ENCODE data around the gene ANKRD35.

DNA sequence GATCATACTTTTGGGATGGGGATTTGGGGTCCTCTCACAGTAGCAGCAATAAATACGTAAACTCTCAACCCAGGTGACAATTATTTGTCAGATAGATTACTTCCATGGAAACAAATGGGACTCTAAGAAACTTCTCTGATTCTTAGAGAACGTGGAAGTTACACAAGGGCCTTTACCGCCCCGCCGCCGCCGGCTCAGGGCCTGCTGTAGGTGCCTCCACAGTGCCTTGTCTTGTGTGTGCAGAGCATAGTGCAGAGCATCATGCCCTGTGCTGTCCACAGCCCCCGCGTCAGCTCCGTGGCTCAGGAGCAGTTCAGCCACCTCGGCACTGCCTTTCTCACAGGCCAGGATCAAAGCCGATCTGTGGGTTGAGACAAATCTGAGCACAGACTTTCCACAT is 11.0 kb downstream of the ANKRD35 start:
- TF ChIP-seq, protein P1, sequence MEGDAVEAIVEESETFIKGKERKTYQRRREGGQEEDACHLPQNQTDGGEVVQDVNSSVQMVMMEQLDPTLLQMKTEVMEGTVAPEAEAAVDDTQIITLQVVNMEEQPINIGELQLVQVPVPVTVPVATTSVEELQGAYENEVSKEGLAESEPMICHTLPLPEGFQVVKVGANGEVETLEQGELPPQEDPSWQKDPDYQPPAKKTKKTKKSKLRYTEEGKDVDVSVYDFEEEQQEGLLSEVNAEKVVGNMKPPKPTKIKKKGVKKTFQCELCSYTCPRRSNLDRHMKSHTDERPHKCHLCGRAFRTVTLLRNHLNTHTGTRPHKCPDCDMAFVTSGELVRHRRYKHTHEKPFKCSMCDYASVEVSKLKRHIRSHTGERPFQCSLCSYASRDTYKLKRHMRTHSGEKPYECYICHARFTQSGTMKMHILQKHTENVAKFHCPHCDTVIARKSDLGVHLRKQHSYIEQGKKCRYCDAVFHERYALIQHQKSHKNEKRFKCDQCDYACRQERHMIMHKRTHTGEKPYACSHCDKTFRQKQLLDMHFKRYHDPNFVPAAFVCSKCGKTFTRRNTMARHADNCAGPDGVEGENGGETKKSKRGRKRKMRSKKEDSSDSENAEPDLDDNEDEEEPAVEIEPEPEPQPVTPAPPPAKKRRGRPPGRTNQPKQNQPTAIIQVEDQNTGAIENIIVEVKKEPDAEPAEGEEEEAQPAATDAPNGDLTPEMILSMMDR (IDR thresholded peaks at IDR 0.05; ENCODE audit: control extremely low read depth in 1 of 3, insufficient read depth in 1 of 3, low read depth in 1 of 3, low read length in 3 of 3), result no peak
- TF ChIP-seq TCF12 (IDR thresholded peaks at IDR 0.05; ENCODE audit: low read depth, low read length), result no peak
- TF ChIP-seq, protein P2, sequence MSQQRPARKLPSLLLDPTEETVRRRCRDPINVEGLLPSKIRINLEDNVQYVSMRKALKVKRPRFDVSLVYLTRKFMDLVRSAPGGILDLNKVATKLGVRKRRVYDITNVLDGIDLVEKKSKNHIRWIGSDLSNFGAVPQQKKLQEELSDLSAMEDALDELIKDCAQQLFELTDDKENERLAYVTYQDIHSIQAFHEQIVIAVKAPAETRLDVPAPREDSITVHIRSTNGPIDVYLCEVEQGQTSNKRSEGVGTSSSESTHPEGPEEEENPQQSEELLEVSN (IDR thresholded peaks at IDR 0.05), result no peak
- TF ChIP-seq GTF2F1 (IDR thresholded peaks at IDR 0.05; ENCODE audit: borderline replicate concordance, low read depth, low read length), result no peak
- TF ChIP-seq POLR2A (IDR thresholded peaks at IDR 0.05; ENCODE audit: control extremely low read depth in 1 of 2, low read depth in 2 of 2, low read length in 2 of 2), result no peak
- no peak for TF ChIP-seq EP300 (IDR thresholded peaks at IDR 0.05; ENCODE audit: borderline replicate concordance in 1 of 2, low read depth in 2 of 2, low read length in 2 of 2)

Measured in H1 (cell line).